ENCODE data around the gene PPIE. TPM values are rescaled to one million over a fixed set of nuclear protein-coding genes. Genes with fewer than 3 reads are reported as not detected.

PPIE gene
- total and polyA plus RNA-seq, 8 donors, result 34.9 to 206 (median 48.8) TPM

- peaks cover 5 to 62% (median 25%) of the 10 kb centered on the region in 3 donors for H3K27me3 ChIP-seq
- intact Hi-C loops (cut with DNase I; ENCODE audit: low total_unique reads), result no loop called here
- DNase-seq, result peak in 1 of 2 donors; percentile 46
- WGBS, 5 donors, result 38 to 53% (median 38%) methylated on average over 7 of the region's 7 CpGs
- H3K9me3 ChIP-seq, result no peaks in the 10 kb centered on the region
- H3K36me3 ChIP-seq, result no peaks in the 10 kb centered on the region
- peaks cover 0 to 3% (median 1%) of the 10 kb centered on the region in 4 donors for H3K4me1 ChIP-seq
- no peak overlapping the region for H3K4me3 ChIP-seq
- H3K27ac ChIP-seq, result no peak overlapping the region
- TF ChIP-seq EP300 (IDR thresholded peaks at IDR 0.05) (no peak), POLR2A (IDR thresholded peaks at IDR 0.05) (no peak), POLR2AphosphoS5 (IDR thresholded peaks at IDR 0.05) (no peak)
- TF ChIP-seq, protein P1, sequence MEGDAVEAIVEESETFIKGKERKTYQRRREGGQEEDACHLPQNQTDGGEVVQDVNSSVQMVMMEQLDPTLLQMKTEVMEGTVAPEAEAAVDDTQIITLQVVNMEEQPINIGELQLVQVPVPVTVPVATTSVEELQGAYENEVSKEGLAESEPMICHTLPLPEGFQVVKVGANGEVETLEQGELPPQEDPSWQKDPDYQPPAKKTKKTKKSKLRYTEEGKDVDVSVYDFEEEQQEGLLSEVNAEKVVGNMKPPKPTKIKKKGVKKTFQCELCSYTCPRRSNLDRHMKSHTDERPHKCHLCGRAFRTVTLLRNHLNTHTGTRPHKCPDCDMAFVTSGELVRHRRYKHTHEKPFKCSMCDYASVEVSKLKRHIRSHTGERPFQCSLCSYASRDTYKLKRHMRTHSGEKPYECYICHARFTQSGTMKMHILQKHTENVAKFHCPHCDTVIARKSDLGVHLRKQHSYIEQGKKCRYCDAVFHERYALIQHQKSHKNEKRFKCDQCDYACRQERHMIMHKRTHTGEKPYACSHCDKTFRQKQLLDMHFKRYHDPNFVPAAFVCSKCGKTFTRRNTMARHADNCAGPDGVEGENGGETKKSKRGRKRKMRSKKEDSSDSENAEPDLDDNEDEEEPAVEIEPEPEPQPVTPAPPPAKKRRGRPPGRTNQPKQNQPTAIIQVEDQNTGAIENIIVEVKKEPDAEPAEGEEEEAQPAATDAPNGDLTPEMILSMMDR (IDR thresholded peaks at IDR 0.05), result no peak
These were observed 5.5 kb upstream of the PPIE start for GRCh38 chr1:39733161-39733560.

GRCh38 chr1:39735731-39736130, 3.0 kb upstream of the PPIE start:
- Histone ChIP-seq H3K27me3 (peaks cover 0 to 46% (median 10%) of the 10 kb centered on the region in 3 donors), H3K36me3 (peaks cover 4 to 8% (median 8%) of the 10 kb centered on the region in 4 donors), H3K4me1 (peaks cover 7 to 24% (median 20%) of the 10 kb centered on the region in 4 donors), H3K9me3 (no peaks in the 10 kb centered on the region), H3K27ac (no peak overlapping the region), H3K4me3 (no peak overlapping the region)
- 56 to 80% (median 70%) methylated on average over 3 of the region's 3 CpGs for WGBS, 5 donors
- TF ChIP-seq, protein P1 (IDR thresholded peaks at IDR 0.05), result no peak
- TF ChIP-seq POLR2A (IDR thresholded peaks at IDR 0.05), result no peak
- TF ChIP-seq EP300 (IDR thresholded peaks at IDR 0.05), result no peak
- TF ChIP-seq POLR2AphosphoS5 (IDR thresholded peaks at IDR 0.05), result no peak
- intact Hi-C loops (cut with DNase I; ENCODE audit: low total_unique reads), result no loop called here
- DNase-seq, result no peak

DNA sequence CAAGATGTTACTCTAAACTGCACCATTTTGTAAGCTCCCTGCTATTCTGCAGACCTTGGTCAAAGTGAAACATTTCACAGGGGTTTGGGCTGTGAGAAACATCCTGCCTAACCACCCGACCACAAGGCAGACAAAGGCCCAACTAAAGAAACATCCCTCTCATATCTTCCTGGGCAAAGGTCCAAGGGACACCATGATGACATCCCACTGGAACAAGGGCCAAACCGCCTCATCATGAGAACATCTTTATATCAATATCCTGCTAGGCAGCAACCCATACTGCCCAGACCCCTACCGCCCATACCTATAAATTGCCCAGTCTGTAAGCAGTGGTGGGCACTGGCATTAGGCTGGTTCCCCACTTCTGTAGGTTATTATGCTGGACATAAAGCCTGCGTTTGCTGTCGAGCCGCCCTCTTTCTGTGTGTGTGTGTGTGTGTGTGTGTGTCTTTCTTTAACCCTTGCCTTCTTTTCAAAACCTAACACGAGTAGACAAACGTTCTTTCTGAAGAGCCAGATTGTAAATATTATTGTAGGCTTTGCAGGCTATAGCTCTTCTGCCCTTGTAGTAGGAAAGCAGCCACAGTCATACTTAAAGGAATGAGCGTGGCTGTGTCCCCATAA, 1.0 kb upstream of the PPIE start:
- 75 to 78% (median 77%) methylated on average over 9 of the region's 9 CpGs for WGBS, 5 donors
- TF ChIP-seq, protein P1 (IDR thresholded peaks at IDR 0.05), result no peak
- no peak for TF ChIP-seq POLR2AphosphoS5 (IDR thresholded peaks at IDR 0.05)
- no peak for TF ChIP-seq POLR2A (IDR thresholded peaks at IDR 0.05)
- TF ChIP-seq EP300 (IDR thresholded peaks at IDR 0.05), result no peak
- DNase-seq, result peak in 1 of 2 donors; percentile 29

DNA sequence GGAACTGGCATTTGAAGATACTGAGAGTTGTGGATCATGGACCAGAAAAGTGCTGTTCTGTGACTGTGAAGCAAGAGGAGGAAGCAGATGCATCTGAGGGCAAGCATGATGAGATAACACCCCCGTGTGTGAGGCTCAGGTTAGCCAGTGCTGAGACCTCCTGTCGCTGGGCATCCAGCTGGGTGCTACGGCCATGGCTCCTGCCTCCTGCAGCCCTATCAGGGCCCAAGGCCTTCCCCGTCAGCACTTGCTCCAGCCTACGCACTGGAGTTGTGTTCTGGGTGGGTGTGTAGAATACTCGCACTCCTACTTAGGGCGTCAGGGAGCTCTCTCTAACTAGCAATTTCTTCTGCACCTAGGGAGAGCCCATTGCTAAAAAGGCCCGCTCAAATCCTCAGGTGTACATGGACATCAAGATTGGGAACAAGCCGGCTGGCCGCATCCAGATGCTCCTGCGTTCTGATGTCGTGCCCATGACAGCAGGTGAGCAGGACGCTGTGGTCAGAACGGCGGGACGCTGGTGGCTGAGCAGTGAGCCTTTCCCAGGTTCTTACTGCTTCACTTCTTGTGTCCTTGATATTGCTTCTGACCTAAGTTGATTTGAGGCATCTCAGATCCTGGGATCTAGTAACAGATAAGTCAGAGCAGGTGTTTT, 6.5 kb downstream of the PPIE start:
- DNase-seq, result no peak
- WGBS, 5 donors, result 93 to 97% (median 95%) methylated on average over 12 to 16 of the region's 16 CpGs
- intact Hi-C loops (cut with DNase I; ENCODE audit: low total_unique reads), result no loop called here
- Histone ChIP-seq H3K9me3 (no peaks in the 10 kb centered on the region), H3K27me3 (no peaks in the 10 kb centered on the region), H3K36me3 (peaks cover 80 to 100% (median 100%) of the 10 kb centered on the region in 4 donors), H3K27ac (no peak overlapping the region), H3K4me1 (peaks cover 0 to 14% (median 8%) of the 10 kb centered on the region in 4 donors), H3K4me3 (no peak overlapping the region)
- TF ChIP-seq EP300 (IDR thresholded peaks at IDR 0.05) (no peak), POLR2AphosphoS5 (IDR thresholded peaks at IDR 0.05) (no peak), POLR2A (IDR thresholded peaks at IDR 0.05) (no peak)
- TF ChIP-seq, protein P1 (IDR thresholded peaks at IDR 0.05), result no peak

More for the DNA sequence above, 1.0 kb upstream of the PPIE start:
- Histone ChIP-seq H3K36me3 (peaks cover 19 to 28% (median 27%) of the 10 kb centered on the region in 4 donors), H3K27me3 (peaks cover 0 to 39% (median 3%) of the 10 kb centered on the region in 3 donors), H3K4me3 (no peak overlapping the region), H3K27ac (no peak overlapping the region), H3K4me1 (peaks cover 7 to 32% (median 22%) of the 10 kb centered on the region in 4 donors), H3K9me3 (no peaks in the 10 kb centered on the region)
- intact Hi-C loops (cut with DNase I; ENCODE audit: low total_unique reads), result no loop called here
